NT2/D1 (cell line): Measurements from ENCODE around the gene PSME4.

Experiments
- DNase-seq: peaks from one replicate; pipeline ENCODE4 v3.0.0-alpha.2; 2011; ENCODE audit warnings: low read depth, low spot score
- H3K27me3 ChIP-seq: 2 replicates; pipeline ENCODE4 v1.6.0; 2011; ENCODE audit warnings: mild to moderate bottlenecking; ENCODE audit not compliant: insufficient read length, insufficient read depth
- H3K36me3 ChIP-seq: 2 replicates; pipeline ENCODE4 v1.6.1; 2011; ENCODE audit warnings: mild to moderate bottlenecking, low read length, mixed read lengths; ENCODE audit not compliant: insufficient read depth, insufficient read length
- H3K4me1 ChIP-seq: 2 replicates; pipeline ENCODE4 v1.5.1; 2011; ENCODE audit not compliant: insufficient read depth, insufficient read length
- H3K4me3 ChIP-seq: 2 replicates; pipeline ENCODE4 v1.5.1; 2011; ENCODE audit warnings: low read depth; ENCODE audit not compliant: insufficient read length
- H3K9ac ChIP-seq: 2 replicates; pipeline ENCODE4 v1.6.0; 2011; ENCODE audit warnings: low read depth; ENCODE audit not compliant: insufficient read length
- H3K9me3 ChIP-seq: 2 replicates; pipeline ENCODE4 v1.5.1; 2011; ENCODE audit warnings: mild to moderate bottlenecking, low read length; ENCODE audit not compliant: insufficient read depth
- SUZ12 ChIP-seq: IDR thresholded peaks from 2 replicates; pipeline ENCODE4 v1.6.1; 2011; ENCODE audit not compliant: insufficient read length, insufficient read depth; ENCODE audit errors: extremely low read depth
- YY1 ChIP-seq: IDR thresholded peaks from 2 replicates; pipeline ENCODE4 v1.6.1; 2011; ENCODE audit not compliant: insufficient read length, insufficient read depth
- ZNF274 ChIP-seq: IDR thresholded peaks from 2 replicates; pipeline ENCODE4 v1.6.1; 2011; ENCODE audit warnings: mild to moderate bottlenecking, low read depth, low read length

The PSME4 gene

GRCh38 chr2:53952519-53952918, 18.3 kb downstream of the PSME4 start:
- no peak overlapping the region for H3K4me3 ChIP-seq
- no peak for TF ChIP-seq SUZ12
- no peak for TF ChIP-seq ZNF274
- TF ChIP-seq YY1, result no peak
- DNase-seq, result no peak
- peaks cover 1% of the 10 kb centered on the region for H3K4me1 ChIP-seq
- H3K27me3 ChIP-seq, result no peaks in the 10 kb centered on the region
- H3K36me3 ChIP-seq, result peaks cover 10% of the 10 kb centered on the region
- H3K9ac ChIP-seq, result no peak overlapping the region
- no peaks in the 10 kb centered on the region for H3K9me3 ChIP-seq

GRCh38 chr2:53949457-53949856, 21.3 kb downstream of the PSME4 start:
- H3K36me3 ChIP-seq, result peaks cover 26% of the 10 kb centered on the region
- DNase-seq, result no peak
- no peak overlapping the region for H3K4me3 ChIP-seq
- H3K9ac ChIP-seq, result no peak overlapping the region
- H3K9me3 ChIP-seq, result no peaks in the 10 kb centered on the region
- peaks cover 1% of the 10 kb centered on the region for H3K4me1 ChIP-seq
- no peaks in the 10 kb centered on the region for H3K27me3 ChIP-seq
- TF ChIP-seq ZNF274 (no peak), SUZ12 (no peak), YY1 (no peak)

- no peaks in the 10 kb centered on the region for H3K9me3 ChIP-seq
- no peaks in the 10 kb centered on the region for H3K4me1 ChIP-seq
- no peak overlapping the region for H3K9ac ChIP-seq
- no peak overlapping the region for H3K4me3 ChIP-seq
- TF ChIP-seq YY1 (no peak), ZNF274 (no peak), SUZ12 (no peak)
- no peak for DNase-seq
- peaks cover 28% of the 10 kb centered on the region for H3K36me3 ChIP-seq
- no peaks in the 10 kb centered on the region for H3K27me3 ChIP-seq
Observed at GRCh38 chr2:53945538-53945937, 25.3 kb downstream of the PSME4 start.

- Histone ChIP-seq H3K4me1 (no peaks in the 10 kb centered on the region), H3K4me3 (no peak overlapping the region), H3K36me3 (peaks cover 34% of the 10 kb centered on the region), H3K27me3 (no peaks in the 10 kb centered on the region), H3K9ac (no peak overlapping the region), H3K9me3 (no peaks in the 10 kb centered on the region)
- TF ChIP-seq ZNF274 (no peak), YY1 (no peak), SUZ12 (no peak)
- DNase-seq, result no peak
Observed at GRCh38 chr2:53944542-53944941, 26.3 kb downstream of the PSME4 start.

GRCh38 chr2:53942280-53942679, 28.5 kb downstream of the PSME4 start:
- H3K4me1 ChIP-seq, result no peaks in the 10 kb centered on the region
- TF ChIP-seq SUZ12, result no peak
- no peak for TF ChIP-seq YY1
- no peak for TF ChIP-seq ZNF274

GRCh38 chr2:53941749-53942148, 29.0 kb downstream of the PSME4 start:
- TF ChIP-seq ZNF274, result no peak
- TF ChIP-seq YY1, result no peak
- TF ChIP-seq SUZ12, result no peak
- H3K4me1 ChIP-seq, result no peaks in the 10 kb centered on the region
- H3K9me3 ChIP-seq, result no peaks in the 10 kb centered on the region
- H3K9ac ChIP-seq, result no peak overlapping the region
- H3K36me3 ChIP-seq, result peaks cover 45% of the 10 kb centered on the region
- DNase-seq, result no peak
- no peak overlapping the region for H3K4me3 ChIP-seq
- H3K27me3 ChIP-seq, result no peaks in the 10 kb centered on the region

More at GRCh38 chr2:53942280-53942679, 28.5 kb downstream of the PSME4 start:
- Histone ChIP-seq H3K4me3 (no peak overlapping the region), H3K36me3 (peaks cover 44% of the 10 kb centered on the region), H3K9ac (no peak overlapping the region), H3K27me3 (no peaks in the 10 kb centered on the region), H3K9me3 (no peaks in the 10 kb centered on the region)
- DNase-seq, result no peak

- DNase-seq, result no peak
Observed at GRCh38 chr2:53939656-53940055, 31.1 kb downstream of the PSME4 start.

GRCh38 chr2:53938904-53939303, 31.9 kb downstream of the PSME4 start:
- H3K4me3 ChIP-seq, result no peak overlapping the region
- no peaks in the 10 kb centered on the region for H3K9me3 ChIP-seq
- no peaks in the 10 kb centered on the region for H3K4me1 ChIP-seq
- no peak for DNase-seq
- H3K9ac ChIP-seq, result no peak overlapping the region
- H3K27me3 ChIP-seq, result no peaks in the 10 kb centered on the region
- H3K36me3 ChIP-seq, result peaks cover 55% of the 10 kb centered on the region
- TF ChIP-seq SUZ12, result no peak
- no peak for TF ChIP-seq ZNF274
- no peak for TF ChIP-seq YY1

More at GRCh38 chr2:53939656-53940055, 31.1 kb downstream of the PSME4 start:
- no peak overlapping the region for H3K4me3 ChIP-seq
- no peaks in the 10 kb centered on the region for H3K27me3 ChIP-seq
- no peak for TF ChIP-seq ZNF274
- no peak for TF ChIP-seq YY1
- no peak for TF ChIP-seq SUZ12
- H3K9me3 ChIP-seq, result no peaks in the 10 kb centered on the region
- no peaks in the 10 kb centered on the region for H3K4me1 ChIP-seq
- peaks cover 48% of the 10 kb centered on the region for H3K36me3 ChIP-seq
- no peak overlapping the region for H3K9ac ChIP-seq
